B cell (primary cell): Measurements from ENCODE around the gene MPPED2. TPM values are rescaled to one million over a fixed set of nuclear protein-coding genes. Genes with fewer than 3 reads are reported as not detected.

Experiments used
- ATAC-seq: fragments of 200-7000 bp; cut with Tn5 transposase; one replicate; pipeline ENCODE4 v1.10.0; 2021; ENCODE audit warnings: low read depth, mild to moderate bottlenecking, moderate number of reproducible peaks, moderate library complexity
- CTCF ChIA-PET: fragments of 350-600 bp; sonication (Branson Sonifier 250); formaldehyde crosslinking; loops from one replicate; lab custom pipeline; 2021; ENCODE audit warnings: antibody characterized with exemption, inconsistent platforms; lab: Charles Lee
- POLR2A ChIA-PET: fragments of 350-600 bp; sonication (Branson Sonifier 250); formaldehyde crosslinking; loops from one replicate; lab custom pipeline; 2021; ENCODE audit warnings: antibody characterized with exemption; lab: Charles Lee
- DNase-seq: peaks from one replicate; pipeline ENCODE4 v3.0.0; 2013
- H2AFZ ChIP-seq: 2 replicates; pipeline ENCODE4 v1.6.1; 2012; ENCODE audit warnings: mild to moderate bottlenecking, low read depth, low read length; ENCODE audit not compliant: insufficient read depth, poor library complexity, severe bottlenecking
- H3K27ac ChIP-seq, 2 donors: 1 replicate in 1 of 2; 2 replicates in 1 of 2; pipeline ENCODE4 v1.5.1; 2012 to 2013; ENCODE audit warnings: low read length in 2 of 2, mild to moderate bottlenecking in 2 of 2, moderate library complexity in 1 of 2
- H3K27me3 ChIP-seq, 4 experiments: fragments of 200-600 bp in 1 of 4; sonication (generic) in 1 of 4; replicated peaks in 1 of 4; 1 replicate in 2 of 4; 2 replicates in 2 of 4; pipeline versions ENCODE4 v1.6.1 to v1.7.0; 2013 to 2016; ENCODE audit warnings: low read length in 3 of 4, mild to moderate bottlenecking in 2 of 4, mixed read lengths in 1 of 4, moderate library complexity in 1 of 4; ENCODE audit not compliant: insufficient read depth in 4 of 4, control insufficient read depth in 3 of 4; ENCODE audit errors: control extremely low read depth in 1 of 4
- H3K36me3 ChIP-seq, 2 experiments: replicated peaks in 1 of 2; 1 replicate in 1 of 2; 2 replicates in 1 of 2; pipeline versions ENCODE4 v1.6.1 to v1.7.1; 2013; ENCODE audit warnings: low read length in 1 of 2; ENCODE audit not compliant: insufficient read depth in 2 of 2, control insufficient read depth in 1 of 2; ENCODE audit errors: control extremely low read depth in 1 of 2, extremely low read depth in 1 of 2
- H3K4me1 ChIP-seq, 2 donors: fragments of 200-600 bp in 1 of 2; sonication (generic) in 1 of 2; 1 replicate in 1 of 2; 2 replicates in 1 of 2; pipeline versions ENCODE4 v1.5.1 to v1.6.1; 2013 to 2017; ENCODE audit warnings: low read length in 2 of 2; ENCODE audit not compliant: control insufficient read depth in 2 of 2, insufficient read depth in 2 of 2
- H3K4me2 ChIP-seq: replicated peaks from 2 replicates; pipeline ENCODE3; 2012; ENCODE audit warnings: mild to moderate bottlenecking, low read depth, low read length; ENCODE audit not compliant: poor library complexity, severe bottlenecking
- H3K4me3 ChIP-seq, 5 experiments: fragments of 200-600 bp in 1 of 5; sonication (generic) in 1 of 5; 1 replicate in 3 of 5; 2 replicates in 2 of 5; pipeline versions ENCODE4 v1.5.1 to v1.7.0; 2011 to 2016; ENCODE audit warnings: low read length in 4 of 5, mild to moderate bottlenecking in 4 of 5, low read depth in 2 of 5, control low read depth in 1 of 5, moderate library complexity in 1 of 5; ENCODE audit not compliant: insufficient read depth in 1 of 5; ENCODE audit errors: control extremely low read depth in 1 of 5, extremely low read depth in 1 of 5
- H3K79me2 ChIP-seq: fragments of 200-600 bp; sonication (generic); one replicate; pipeline ENCODE4 v1.6.0; 2016; ENCODE audit warnings: low read length; ENCODE audit not compliant: control insufficient read depth, insufficient read depth
- H3K9ac ChIP-seq: fragments of 200-600 bp; sonication (generic); 2 replicates; pipeline ENCODE4 v1.6.1; 2017; ENCODE audit warnings: mild to moderate bottlenecking, low read length, moderate library complexity
- H3K9me3 ChIP-seq, 3 donors: one replicate each; pipeline versions ENCODE4 v1.6.1 to v1.7.1; 2013; ENCODE audit warnings: low read length in 2 of 3; ENCODE audit not compliant: control insufficient read depth in 2 of 3, insufficient read depth in 1 of 3; ENCODE audit errors: control extremely low read depth in 1 of 3
- H4K20me1 ChIP-seq: 2 replicates; pipeline ENCODE4 v1.6.0; 2012; ENCODE audit warnings: mild to moderate bottlenecking, low read length; ENCODE audit not compliant: insufficient read depth, control insufficient read depth, poor library complexity, severe bottlenecking
- H3K27ac Mint-ChIP-seq: one replicate; pipeline ENCODE4 v1.8.0; 2021; ENCODE audit warnings: mixed read lengths
- H3K27me3 Mint-ChIP-seq: one replicate; pipeline ENCODE4 v1.8.0; 2021; ENCODE audit warnings: mixed read lengths
- H3K4me1 Mint-ChIP-seq: one replicate; pipeline ENCODE4 v1.8.0; 2021; ENCODE audit warnings: mixed read lengths
- H3K4me3 Mint-ChIP-seq: one replicate; pipeline ENCODE4 v1.8.0; 2021; ENCODE audit warnings: mixed read lengths
- H3K9me3 Mint-ChIP-seq: one replicate; pipeline ENCODE4 v1.8.0; 2022; ENCODE audit warnings: mixed read lengths; ENCODE audit not compliant: insufficient read depth
- CTCF ChIP-seq: fragments of 200-600 bp; IDR thresholded peaks from one replicate; pipeline ENCODE4 v1.8.0; 2022; ENCODE audit warnings: antibody characterized with exemption, mild to moderate bottlenecking
- EZH2 ChIP-seq: IDR thresholded peaks from 2 replicates; pipeline ENCODE4 v1.6.1; 2012; ENCODE audit warnings: borderline replicate concordance, low read depth, mild to moderate bottlenecking, moderate library complexity, low read length; ENCODE audit not compliant: insufficient read depth, poor library complexity, severe bottlenecking
- WGBS: methylation state at CpG from one replicate; pipeline ENCODE4 v1.1.5; 2013; ENCODE audit warnings: missing lambda C conversion rate; ENCODE audit not compliant: insufficient coverage; 5-methylcytosine and 5-hydroxymethylcytosine counted together
- intact Hi-C: fragments of 100-400 bp; cut with micrococcal nuclease; formaldehyde crosslinking; loops from one replicate; pipeline ENCODE4 v1.10.0; 2022
- polyA plus RNA-seq: library from polyadenylated mRNA; depleted of rRNA; stranded (reverse); fragments of >200 nt; gene quantifications from 2 replicates; pipeline ENCODE4 v1.2.3, GENCODE V29; 2012
- total RNA-seq, 2 donors: library from RNA; stranded (reverse); fragments of 120-200 nt in 1 of 2; gene quantifications; 1 replicate in 1 of 2; 2 replicates in 1 of 2; pipeline versions ENCODE4 v1.2.3 to v1.2.4, GENCODE V29; 2013 to 2022

Gene MPPED2
- total and polyA plus RNA-seq, 2 donors (not counting 1 experiment from before 2014, with no cell fraction given): 0.70 to 1.1 TPM

- CTCF ChIA-PET: no interaction called here
- WGBS: no CpG with 5 or more reads among the region's 2 CpGs
- Histone ChIP-seq H3K9me3 (no peaks in the 10 kb centered on the region), H3K4me2 (no peak overlapping the region), H3K36me3 (no peaks in the 10 kb centered on the region), H3K79me2 (no peaks in the 10 kb centered on the region), H3K4me1 (no peaks in the 10 kb centered on the region), H3K27me3 (no peaks in the 10 kb centered on the region), H4K20me1 (no peaks in the 10 kb centered on the region), H2AFZ (no peak overlapping the region), H3K27ac (no peak overlapping the region), H3K9ac (no peak overlapping the region), H3K4me3 (no peak overlapping the region)
- ATAC-seq (no peak), DNase-seq (no peak)
- intact Hi-C loops: no loop called here
- H3K27me3 Mint-ChIP-seq: no peaks in the 10 kb centered on the region
- no peaks in the 10 kb centered on the region for H3K9me3 Mint-ChIP-seq
- H3K4me3 Mint-ChIP-seq: no peak overlapping the region
- H3K4me1 Mint-ChIP-seq: no peaks in the 10 kb centered on the region
- POLR2A ChIA-PET: no interaction called here
- TF ChIP-seq CTCF: no peak
- no peak for TF ChIP-seq EZH2
- H3K27ac Mint-ChIP-seq: no peak overlapping the region
Observed at GRCh38 chr11:30454541-30454940, 131.6 kb downstream of the MPPED2 start.

GRCh38 chr11:30454111-30454510 is 132.0 kb downstream of the MPPED2 start:
- no peak overlapping the region for H3K4me2 ChIP-seq
- H3K27ac Mint-ChIP-seq: no peak overlapping the region
- DNase-seq (no peak), ATAC-seq (no peak)
- intact Hi-C loops: no loop called here
- H3K4me1 ChIP-seq: no peaks in the 10 kb centered on the region
- WGBS: no CpG with 5 or more reads among the region's 5 CpGs
- H3K9me3 Mint-ChIP-seq: no peaks in the 10 kb centered on the region
- H3K4me3 ChIP-seq: no peak overlapping the region
- H3K36me3 ChIP-seq: no peaks in the 10 kb centered on the region
- ChIA-PET POLR2A (no interaction called here), CTCF (no interaction called here)
- H4K20me1 ChIP-seq: no peaks in the 10 kb centered on the region
- H3K27ac ChIP-seq: no peak overlapping the region
- no peak overlapping the region for H3K9ac ChIP-seq
- TF ChIP-seq CTCF: no peak
- no peak for TF ChIP-seq EZH2
- no peak overlapping the region for H2AFZ ChIP-seq
- H3K27me3 ChIP-seq: no peaks in the 10 kb centered on the region
- H3K4me3 Mint-ChIP-seq: no peak overlapping the region
- H3K4me1 Mint-ChIP-seq: no peaks in the 10 kb centered on the region
- no peaks in the 10 kb centered on the region for H3K79me2 ChIP-seq
- no peaks in the 10 kb centered on the region for H3K9me3 ChIP-seq
- no peaks in the 10 kb centered on the region for H3K27me3 Mint-ChIP-seq
